SK-N-SH (cell line): Measurements from ENCODE around the gene KMT2A.

Source experiments
- CTCF ChIP-seq: fragments of 200-600 bp; sonication (generic); IDR thresholded peaks from 2 replicates; pipeline ENCODE4 v1.6.1; 2017; ENCODE audit warnings: antibody characterized with exemption, mild to moderate bottlenecking, moderate library complexity
- EP300 ChIP-seq, 2 experiments: IDR thresholded peaks; 2 replicates each; pipeline versions ENCODE4 v1.4.0 to v1.6.1; 2012; ENCODE audit warnings: borderline replicate concordance in 1 of 2, low read depth in 1 of 2, low read length in 1 of 2
- NFIC ChIP-seq: IDR thresholded peaks from 2 replicates; pipeline ENCODE4 v1.4.0; 2012; ENCODE audit warnings: borderline replicate concordance
- RFX5 ChIP-seq: IDR thresholded peaks from 2 replicates; pipeline ENCODE4 v1.6.1; 2012; ENCODE audit warnings: mild to moderate bottlenecking, improper control_type of control experiment, low read length
- TAF1 ChIP-seq: IDR thresholded peaks from 2 replicates; pipeline ENCODE4 v1.6.1; 2012; ENCODE audit warnings: low read depth, mild to moderate bottlenecking, low read length, moderate library complexity, borderline replicate concordance

- TF ChIP-seq RFX5: no peak
- no peak; the same call in 1 of the 2 replicates for TF ChIP-seq NFIC
- peak; percentile 26; the same call in 1 of the 2 replicates for TF ChIP-seq CTCF
- no peak; the same call in 1 of the 2 replicates for TF ChIP-seq TAF1
- no peak for TF ChIP-seq EP300 (IDR thresholded peaks at IDR 0.05; ENCODE audit: borderline replicate concordance in 1 of 2, low read depth in 1 of 2, low read length in 1 of 2)
Observed at GRCh38 chr11:118401151-118401879, 35.0 kb upstream of the KMT2A start, which contains the start of gene ATP5MG.
